Activated effector memory CD4-positive, alpha-beta T cell treated with Interleukin-2 at 50 U/mL for 16 hours (primary cell): ENCODE measurements around the gene TMEM145.

ENCODE experiments used
- DNase-seq: peaks from one replicate; pipeline ENCODE4 v3.0.0-alpha.2; 2020

TMEM145 gene

GRCh38 chr19:42366673-42367072 lies 53.6 kb downstream of the TMEM145 start:
- no peak for DNase-seq

DNA sequence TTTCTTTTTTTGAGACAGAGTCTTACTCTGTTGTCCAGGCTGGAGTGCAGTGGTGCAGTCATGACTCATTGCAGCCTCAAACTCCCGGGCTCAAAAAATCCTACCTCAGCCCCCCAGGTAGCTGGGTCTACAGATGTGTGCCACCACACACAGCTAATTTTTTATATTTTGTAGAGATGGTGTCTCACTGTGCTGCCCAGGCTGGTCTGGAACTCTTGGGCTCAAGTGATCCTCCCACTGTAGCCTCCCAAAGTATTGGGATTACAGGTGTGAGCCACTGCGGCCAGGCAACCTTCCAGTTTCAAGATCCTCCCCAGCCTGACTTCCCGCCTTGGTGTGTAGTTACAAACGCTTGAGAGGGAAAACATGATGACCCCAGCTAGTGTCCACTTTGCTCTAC lies 54.8 kb downstream of the TMEM145 start:
- DNase-seq: no peak

DNA sequence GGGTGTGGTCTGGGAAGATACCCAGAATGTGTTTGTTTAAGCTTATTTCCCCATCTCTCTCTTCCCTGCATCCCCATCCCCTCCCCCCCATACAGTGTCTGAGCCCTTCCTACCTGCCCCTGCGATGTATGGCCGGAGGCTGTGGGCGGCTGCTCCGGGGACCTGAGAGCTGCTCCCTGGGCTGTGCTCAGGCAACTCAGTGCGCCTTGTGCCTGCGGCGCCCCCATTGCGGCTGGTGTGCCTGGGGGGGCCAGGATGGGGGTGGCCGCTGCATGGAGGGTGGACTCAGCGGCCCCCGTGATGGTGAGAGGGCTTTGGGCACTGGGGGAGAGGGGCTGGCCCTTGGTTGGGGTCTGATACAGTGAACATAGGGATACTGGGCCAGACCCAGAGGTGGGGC lies 55.3 kb downstream of the TMEM145 start:
- no peak for DNase-seq

DNA sequence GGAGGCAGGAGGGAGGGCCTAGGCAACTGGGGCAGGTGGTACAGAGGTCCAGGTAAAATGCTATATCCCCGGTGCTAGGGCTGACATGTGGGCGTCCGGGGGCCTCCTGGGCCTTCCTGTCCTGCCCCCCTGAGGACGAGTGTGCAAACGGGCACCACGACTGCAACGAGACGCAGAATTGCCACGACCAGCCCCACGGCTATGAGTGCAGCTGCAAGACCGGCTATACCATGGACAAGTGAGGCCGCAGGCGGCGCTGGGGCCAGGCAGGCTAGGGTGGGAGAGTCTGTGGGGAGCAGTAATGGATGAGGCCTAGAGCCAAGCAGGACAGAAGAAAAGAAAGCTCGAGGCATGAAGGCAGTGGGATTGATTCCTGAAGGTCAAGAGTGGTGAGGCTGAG lies 55.7 kb downstream of the TMEM145 start:
- no peak for DNase-seq

DNA sequence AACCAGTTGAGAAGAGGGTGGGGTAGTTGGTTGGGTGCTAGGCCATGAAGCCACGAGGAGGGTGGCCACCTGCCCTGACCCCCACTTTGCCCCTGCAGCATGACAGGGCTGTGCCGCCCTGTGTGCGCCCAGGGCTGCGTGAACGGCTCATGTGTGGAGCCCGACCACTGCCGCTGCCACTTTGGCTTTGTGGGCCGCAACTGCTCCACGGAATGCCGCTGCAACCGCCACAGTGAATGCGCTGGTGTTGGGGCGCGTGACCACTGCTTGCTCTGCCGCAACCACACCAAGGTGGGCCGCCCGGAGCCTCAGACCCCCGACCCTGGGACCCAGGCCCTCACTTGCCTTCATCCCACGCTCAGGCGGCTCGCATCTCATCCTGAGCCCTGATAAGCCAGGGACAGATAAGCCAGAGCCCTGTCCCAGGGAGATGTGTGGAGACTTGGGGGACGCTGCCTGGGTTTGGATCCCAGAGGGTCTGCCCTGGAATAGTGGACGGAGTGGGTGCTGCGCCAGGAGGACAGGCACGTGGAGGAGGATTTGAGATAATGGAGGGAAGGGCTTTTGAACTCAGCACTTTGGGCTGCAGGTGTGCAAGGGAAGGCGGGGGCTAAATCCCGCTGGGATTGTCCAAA lies 56.4 kb downstream of the TMEM145 start:
- DNase-seq: no peak

GRCh38 chr19:42370068-42370520 lies 57.0 kb downstream of the TMEM145 start:
- DNase-seq: no peak

DNA sequence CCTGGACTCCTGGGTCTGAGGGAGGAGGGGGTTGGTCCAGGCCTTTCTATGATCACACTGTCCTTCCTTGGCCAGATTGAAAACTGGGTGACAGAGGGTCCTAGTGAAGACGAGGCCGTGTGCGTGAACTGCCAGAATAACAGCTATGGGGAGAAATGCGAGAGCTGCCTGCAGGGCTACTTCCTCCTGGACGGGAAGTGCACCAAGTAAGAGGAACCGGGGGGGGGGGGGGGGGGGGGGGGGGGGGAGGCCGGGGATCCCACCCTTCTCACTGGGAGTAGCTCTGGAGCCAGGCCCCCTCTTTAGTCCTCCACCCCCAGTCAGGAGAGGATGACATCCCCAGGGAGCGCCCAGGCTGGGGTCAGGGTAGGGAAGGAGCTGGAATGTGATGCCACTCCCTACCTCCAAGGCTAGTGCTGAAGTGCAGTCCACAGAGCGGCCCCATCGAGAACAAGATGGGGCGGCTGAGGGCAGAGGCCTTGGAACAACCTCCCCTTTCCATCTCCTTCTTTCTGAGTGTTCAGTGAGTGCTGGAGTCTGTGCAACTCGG lies 57.6 kb downstream of the TMEM145 start:
- no peak for DNase-seq
